ENCODE data around the gene GUCY2D.

GUCY2D gene

DNA sequence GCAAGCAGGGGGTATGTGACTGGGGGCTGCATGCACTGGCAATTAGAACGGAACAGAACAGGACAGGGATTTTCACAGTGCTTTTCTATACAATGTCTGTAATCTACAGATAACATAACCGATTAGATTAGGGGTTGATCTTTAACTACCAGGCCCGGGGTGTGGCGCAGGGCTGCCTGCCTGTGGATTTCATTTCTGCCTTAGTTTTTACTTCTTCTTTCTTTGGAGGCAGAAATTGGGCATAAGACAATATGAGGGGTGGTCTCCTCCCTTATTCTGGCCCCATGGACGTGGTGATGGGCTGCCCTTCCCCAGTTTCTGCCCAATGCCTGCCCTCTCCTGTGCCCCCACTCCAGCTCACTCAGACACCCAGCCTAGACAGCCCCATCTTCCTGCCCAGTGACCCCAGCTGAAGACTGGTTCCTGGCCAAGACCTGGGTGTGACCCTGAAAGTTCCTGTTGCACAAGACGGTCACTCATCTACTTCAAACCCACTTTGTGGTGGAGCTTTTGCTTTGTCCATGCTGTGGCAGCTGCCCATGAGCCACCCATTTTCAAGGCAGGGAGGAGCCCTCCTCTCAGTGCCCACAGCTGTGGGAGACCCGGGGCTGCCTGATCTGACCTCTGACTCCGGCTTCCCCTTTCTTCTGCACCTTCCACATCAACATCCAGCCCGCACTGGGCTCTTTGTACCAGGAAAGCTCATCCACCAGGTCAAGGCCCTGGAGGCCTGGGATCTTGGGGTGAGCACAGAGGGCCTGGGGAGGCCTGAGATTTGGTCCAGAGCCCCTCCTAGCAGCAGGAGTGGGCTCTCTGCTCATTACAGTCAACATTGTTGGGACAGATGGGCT is 66.5 kb downstream of the GUCY2D start:
- DNase-seq, result no peak

DNA sequence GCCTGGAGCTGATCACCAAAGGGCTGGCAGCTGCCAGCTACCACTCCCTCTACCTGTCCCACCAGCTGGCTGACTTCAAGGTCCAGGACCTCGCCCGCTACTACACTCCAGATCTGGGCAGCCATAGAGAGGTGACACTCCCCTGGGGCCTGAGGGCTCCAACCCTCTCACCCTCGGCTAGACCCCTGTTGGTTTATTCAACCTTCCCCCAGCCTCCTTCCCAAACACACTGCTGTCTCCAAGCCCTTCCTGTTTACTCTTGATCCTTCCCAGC is 67.1 kb downstream of the GUCY2D start:
- DNase-seq, result no peak

Measured in activated gamma-delta T cell treated with Interleukin-2 at 50 U/mL for 16 hours (primary cell).